OCI-LY1 (cell line): ENCODE results near the gene CHST3.

Experiments used
- CTCF ChIP-seq: fragments of 200-600 bp; sonication (generic), shearing (Covaris generic); IDR thresholded peaks from 2 replicates; pipeline ENCODE4 v1.5.1; 2017; ENCODE audit warnings: mild to moderate bottlenecking, antibody characterized with exemption, low read length, moderate library complexity, mixed read lengths
- EZH2 ChIP-seq: fragments of 200-600 bp; sonication (generic), shearing (Covaris generic); IDR thresholded peaks from 2 replicates; pipeline ENCODE4 v1.8.0; 2017; ENCODE audit warnings: borderline replicate concordance, mixed run types, mild to moderate bottlenecking, antibody characterized with exemption, low read length, moderate library complexity, mixed read lengths

GRCh38 chr10:72043016-72043834 lies 79.0 kb downstream of the CHST3 start:
- TF ChIP-seq CTCF (no peak), EZH2 (no peak)
